DOHH2 (cell line): ENCODE data around the gene MSX1.

ENCODE experiments used
- CTCF ChIP-seq: fragments of 200-600 bp; sonication (generic); IDR thresholded peaks from one replicate; pipeline ENCODE4 v1.5.1; 2014; ENCODE audit warnings: antibody characterized with exemption, mild to moderate bottlenecking, low read depth, low read length; ENCODE audit not compliant: poor library complexity, severe bottlenecking
- EZH2phosphoT487 ChIP-seq: fragments of 200-600 bp; sonication (generic); IDR thresholded peaks from 2 replicates; pipeline ENCODE4 v1.6.1; 2017; ENCODE audit warnings: borderline replicate concordance, mild to moderate bottlenecking, antibody characterized with exemption, low read length, moderate library complexity, mixed read lengths

GRCh38 chr4:4836044-4836443, 23.4 kb upstream of the MSX1 start:
- TF ChIP-seq CTCF: no peak
- no peak for TF ChIP-seq EZH2phosphoT487
